ENCODE measurements around the gene KIF13A.
A peak's percentile ranks its signal among the peaks of the same experiment; 100 is the strongest.
"Not testable (repeated sequence)": the region's sequence is repeated elsewhere in the genome, so short reads cannot be mapped to it uniquely, and the experiment has no call there.

Gene KIF13A

GRCh38 chr6:17965397-17965796, 22.0 kb downstream of the KIF13A start:
- no peaks in the 10 kb centered on the region for H3K27me3 ChIP-seq (ENCODE audit: control insufficient read depth in 1 of 2, insufficient read depth in 2 of 2, low read length in 2 of 2)
- no peaks in the 10 kb centered on the region for H3K9me3 ChIP-seq (ENCODE audit: low read length)
- no peaks in the 10 kb centered on the region for H3K36me3 ChIP-seq (ENCODE audit: insufficient read depth, low read length)
- no peak overlapping the region for H3K4me3 ChIP-seq (ENCODE audit: low read depth in 1 of 2, low read length in 2 of 2)
- H3K27ac ChIP-seq (ENCODE audit: low read depth, low read length) = peak overlapping the region; percentile 12
- H3K4me1 ChIP-seq (ENCODE audit: insufficient read depth, low read length) = peaks cover 43% of the 10 kb centered on the region
- H3K9ac ChIP-seq (ENCODE audit: low read length) = no peak overlapping the region

DNA sequence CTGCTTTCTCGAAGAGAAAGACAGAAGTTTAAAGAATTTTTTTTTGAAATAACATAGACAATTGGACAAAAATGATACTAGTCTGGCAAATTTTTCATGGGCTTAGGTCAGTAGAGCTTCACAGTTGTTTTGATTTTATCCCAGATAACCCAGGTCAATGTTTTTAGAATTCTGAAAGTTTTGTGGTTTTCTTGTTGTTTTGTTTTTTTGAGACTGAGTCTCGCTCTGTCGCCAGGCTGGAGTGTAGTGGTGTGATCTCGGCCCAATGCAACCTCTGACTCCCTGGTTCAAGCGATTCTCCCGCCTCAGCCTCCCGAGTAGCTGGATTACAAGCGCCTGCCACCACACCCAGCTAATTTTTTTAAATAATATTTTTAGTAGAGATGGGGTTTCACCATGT, 22.8 kb downstream of the KIF13A start:
- Histone ChIP-seq H3K4me1 (ENCODE audit: insufficient read depth, low read length) (peaks cover 46% of the 10 kb centered on the region), H3K9ac (ENCODE audit: low read length) (no peak overlapping the region), H3K9me3 (ENCODE audit: low read length) (no peaks in the 10 kb centered on the region), H3K4me3 (ENCODE audit: low read depth in 1 of 2, low read length in 2 of 2) (no peak overlapping the region), H3K27ac (ENCODE audit: low read depth, low read length) (no peak overlapping the region), H3K36me3 (ENCODE audit: insufficient read depth, low read length) (no peaks in the 10 kb centered on the region), H3K27me3 (ENCODE audit: control insufficient read depth in 1 of 2, insufficient read depth in 2 of 2, low read length in 2 of 2) (no peaks in the 10 kb centered on the region)

GRCh38 chr6:17962436-17963031, 24.9 kb downstream of the KIF13A start:
- Histone ChIP-seq H3K9ac (ENCODE audit: low read length) (no peak overlapping the region), H3K27ac (ENCODE audit: low read depth, low read length) (peak overlapping the region; percentile 57), H3K27me3 (ENCODE audit: control insufficient read depth in 1 of 2, insufficient read depth in 2 of 2, low read length in 2 of 2) (no peaks in the 10 kb centered on the region), H3K9me3 (ENCODE audit: low read length) (no peaks in the 10 kb centered on the region), H3K4me3 (ENCODE audit: low read depth in 1 of 2, low read length in 2 of 2) (no peak overlapping the region), H3K36me3 (ENCODE audit: insufficient read depth, low read length) (no peaks in the 10 kb centered on the region), H3K4me1 (ENCODE audit: insufficient read depth, low read length) (peaks cover 53% of the 10 kb centered on the region)

GRCh38 chr6:17959302-17959701, 28.1 kb downstream of the KIF13A start:
- no peak overlapping the region for H3K4me3 ChIP-seq (ENCODE audit: low read depth in 1 of 2, low read length in 2 of 2)
- no peak overlapping the region for H3K9ac ChIP-seq (ENCODE audit: low read length)
- H3K36me3 ChIP-seq (ENCODE audit: insufficient read depth, low read length) = no peaks in the 10 kb centered on the region
- peaks cover 61% of the 10 kb centered on the region for H3K4me1 ChIP-seq (ENCODE audit: insufficient read depth, low read length)
- no peaks in the 10 kb centered on the region for H3K27me3 ChIP-seq (ENCODE audit: control insufficient read depth in 1 of 2, insufficient read depth in 2 of 2, low read length in 2 of 2)
- no peaks in the 10 kb centered on the region for H3K9me3 ChIP-seq (ENCODE audit: low read length)
- H3K27ac ChIP-seq (ENCODE audit: low read depth, low read length) = no peak overlapping the region

DNA sequence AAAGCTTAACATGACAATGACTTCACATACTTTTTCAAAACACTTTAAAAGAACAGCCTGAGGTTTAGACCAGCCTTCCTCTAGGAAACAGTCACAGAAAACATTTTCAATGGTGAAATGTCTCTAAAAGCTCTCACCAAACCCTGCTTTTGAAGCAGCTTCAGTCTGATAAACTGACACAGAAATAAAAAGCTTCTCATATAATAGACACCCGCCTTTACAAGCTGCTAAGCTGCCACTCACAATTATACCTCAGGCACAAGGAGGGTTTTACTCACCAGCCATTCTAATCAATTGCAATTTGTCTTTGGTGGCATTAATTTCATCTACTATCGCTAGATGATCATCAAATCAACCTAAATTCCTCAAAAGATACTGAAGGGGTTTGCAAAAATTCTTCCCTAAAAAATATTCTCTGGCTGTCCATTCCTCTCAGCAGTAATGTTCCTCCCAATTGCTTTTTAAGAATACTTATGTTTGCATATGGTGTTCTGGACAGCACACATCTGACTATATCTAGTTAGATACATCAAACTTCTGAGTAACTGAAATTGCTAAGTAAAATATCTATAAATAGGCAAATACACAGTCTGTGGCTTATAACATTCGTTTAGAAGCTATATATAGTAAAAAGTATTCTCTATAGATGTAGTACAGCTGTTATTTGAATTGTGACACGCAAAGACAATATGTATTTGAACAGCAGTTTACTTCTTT, 29.4 kb downstream of the KIF13A start:
- Histone ChIP-seq H3K36me3 (ENCODE audit: insufficient read depth, low read length) (peaks cover 5% of the 10 kb centered on the region), H3K4me3 (ENCODE audit: low read depth in 1 of 2, low read length in 2 of 2) (no peak overlapping the region), H3K27ac (ENCODE audit: low read depth, low read length) (no peak overlapping the region), H3K9ac (ENCODE audit: low read length) (no peak overlapping the region), H3K27me3 (ENCODE audit: control insufficient read depth in 1 of 2, insufficient read depth in 2 of 2, low read length in 2 of 2) (no peaks in the 10 kb centered on the region), H3K9me3 (ENCODE audit: low read length) (no peaks in the 10 kb centered on the region), H3K4me1 (ENCODE audit: insufficient read depth, low read length) (peaks cover 61% of the 10 kb centered on the region)

GRCh38 chr6:17957498-17957897, 29.9 kb downstream of the KIF13A start:
- no peak overlapping the region for H3K27ac ChIP-seq (ENCODE audit: low read depth, low read length)

DNA sequence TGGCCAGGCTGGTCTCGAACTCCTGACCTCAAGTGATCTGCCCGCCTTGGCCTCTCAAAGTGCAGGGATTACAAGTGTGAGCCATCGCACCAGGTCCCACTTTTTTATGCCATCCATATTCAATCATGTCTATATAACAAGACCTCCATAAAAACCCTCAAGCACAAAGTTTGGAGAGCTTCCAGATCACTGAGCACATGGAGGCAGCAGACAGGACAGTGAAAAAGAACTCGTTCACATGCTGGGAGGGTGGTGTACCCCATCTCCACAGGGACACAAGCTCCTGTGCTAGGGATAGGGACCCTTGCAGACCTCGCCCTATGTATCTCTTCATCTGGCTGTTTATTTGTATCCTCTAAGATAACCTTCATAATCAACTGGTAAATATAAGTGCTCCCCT, 30.3 kb downstream of the KIF13A start:
- Histone ChIP-seq H3K9ac (ENCODE audit: low read length) (no peak overlapping the region), H3K36me3 (ENCODE audit: insufficient read depth, low read length) (peaks cover 5% of the 10 kb centered on the region), H3K27ac (ENCODE audit: low read depth, low read length) (no peak overlapping the region), H3K9me3 (ENCODE audit: low read length) (no peaks in the 10 kb centered on the region), H3K4me1 (ENCODE audit: insufficient read depth, low read length) (peaks cover 52% of the 10 kb centered on the region), H3K4me3 (ENCODE audit: low read depth in 1 of 2, low read length in 2 of 2) (no peak overlapping the region), H3K27me3 (ENCODE audit: control insufficient read depth in 1 of 2, insufficient read depth in 2 of 2, low read length in 2 of 2) (no peaks in the 10 kb centered on the region)

More at GRCh38 chr6:17957498-17957897, 29.9 kb downstream of the KIF13A start:
- Histone ChIP-seq H3K36me3 (ENCODE audit: insufficient read depth, low read length) (peaks cover 5% of the 10 kb centered on the region), H3K9me3 (ENCODE audit: low read length) (no peaks in the 10 kb centered on the region), H3K27me3 (ENCODE audit: control insufficient read depth in 1 of 2, insufficient read depth in 2 of 2, low read length in 2 of 2) (no peaks in the 10 kb centered on the region), H3K9ac (ENCODE audit: low read length) (no peak overlapping the region), H3K4me3 (ENCODE audit: low read depth in 1 of 2, low read length in 2 of 2) (no peak overlapping the region), H3K4me1 (ENCODE audit: insufficient read depth, low read length) (peaks cover 56% of the 10 kb centered on the region)

- H3K27ac ChIP-seq (ENCODE audit: low read depth, low read length) = no peak overlapping the region
- no peaks in the 10 kb centered on the region for H3K9me3 ChIP-seq (ENCODE audit: low read length)
- H3K4me3 ChIP-seq (ENCODE audit: low read depth in 1 of 2, low read length in 2 of 2) = no peak overlapping the region
- H3K4me1 ChIP-seq (ENCODE audit: insufficient read depth, low read length) = peaks cover 22% of the 10 kb centered on the region
- H3K36me3 ChIP-seq (ENCODE audit: insufficient read depth, low read length) = peaks cover 5% of the 10 kb centered on the region
- H3K27me3 ChIP-seq (ENCODE audit: control insufficient read depth in 1 of 2, insufficient read depth in 2 of 2, low read length in 2 of 2) = no peaks in the 10 kb centered on the region
- H3K9ac ChIP-seq (ENCODE audit: low read length) = no peak overlapping the region
Observed at GRCh38 chr6:17950095-17950494, 37.3 kb downstream of the KIF13A start.

DNA sequence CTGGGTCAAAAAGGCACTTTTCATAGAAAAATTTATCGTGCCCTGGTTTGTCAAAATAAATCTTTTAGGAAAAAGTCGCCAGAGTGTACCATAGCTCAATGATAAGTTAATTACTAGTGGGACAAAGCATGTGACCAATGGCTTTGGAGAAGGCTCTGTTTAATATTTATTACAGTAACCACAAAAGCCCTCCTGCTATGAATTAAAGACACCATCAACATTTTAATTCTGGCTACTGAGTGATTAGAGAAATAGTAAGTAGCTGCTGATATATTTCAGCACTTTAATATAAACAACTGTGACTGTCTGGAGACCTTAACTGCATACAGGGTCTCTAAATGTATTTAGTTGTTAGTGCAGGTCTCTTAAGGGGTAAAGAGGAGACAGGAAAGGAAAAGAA, 38.3 kb downstream of the KIF13A start:
- Histone ChIP-seq H3K36me3 (ENCODE audit: insufficient read depth, low read length) (peaks cover 5% of the 10 kb centered on the region), H3K9me3 (ENCODE audit: low read length) (no peaks in the 10 kb centered on the region), H3K9ac (ENCODE audit: low read length) (no peak overlapping the region), H3K4me1 (ENCODE audit: insufficient read depth, low read length) (peaks cover 29% of the 10 kb centered on the region), H3K27me3 (ENCODE audit: control insufficient read depth in 1 of 2, insufficient read depth in 2 of 2, low read length in 2 of 2) (no peaks in the 10 kb centered on the region), H3K4me3 (ENCODE audit: low read depth in 1 of 2, low read length in 2 of 2) (no peak overlapping the region), H3K27ac (ENCODE audit: low read depth, low read length) (no peak overlapping the region)

DNA sequence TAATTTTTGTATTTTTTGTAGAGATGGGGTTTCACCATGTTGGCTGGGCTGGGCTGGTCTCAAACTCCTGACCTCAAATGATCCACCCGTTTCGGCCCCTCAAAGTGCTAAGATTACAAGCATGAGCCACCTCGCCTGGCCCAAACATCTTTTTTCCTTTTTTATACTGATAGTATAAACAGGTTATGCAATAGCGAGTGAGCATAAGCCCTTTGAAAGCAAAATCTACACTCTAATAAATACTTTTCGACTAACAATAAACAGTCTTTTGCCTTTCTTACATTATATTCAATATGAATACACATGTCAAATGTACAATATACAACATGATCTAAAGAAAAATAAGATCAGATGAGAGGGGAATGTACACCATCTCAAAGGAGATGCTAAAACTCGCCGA, 38.7 kb downstream of the KIF13A start:
- Histone ChIP-seq H3K4me1 (ENCODE audit: insufficient read depth, low read length) (peaks cover 33% of the 10 kb centered on the region), H3K27me3 (ENCODE audit: control insufficient read depth in 1 of 2, insufficient read depth in 2 of 2, low read length in 2 of 2) (no peaks in the 10 kb centered on the region), H3K9ac (ENCODE audit: low read length) (no peak overlapping the region), H3K36me3 (ENCODE audit: insufficient read depth, low read length) (peaks cover 4% of the 10 kb centered on the region), H3K4me3 (ENCODE audit: low read depth in 1 of 2, low read length in 2 of 2) (no peak overlapping the region), H3K9me3 (ENCODE audit: low read length) (no peaks in the 10 kb centered on the region), H3K27ac (ENCODE audit: low read depth, low read length) (no peak overlapping the region)

DNA sequence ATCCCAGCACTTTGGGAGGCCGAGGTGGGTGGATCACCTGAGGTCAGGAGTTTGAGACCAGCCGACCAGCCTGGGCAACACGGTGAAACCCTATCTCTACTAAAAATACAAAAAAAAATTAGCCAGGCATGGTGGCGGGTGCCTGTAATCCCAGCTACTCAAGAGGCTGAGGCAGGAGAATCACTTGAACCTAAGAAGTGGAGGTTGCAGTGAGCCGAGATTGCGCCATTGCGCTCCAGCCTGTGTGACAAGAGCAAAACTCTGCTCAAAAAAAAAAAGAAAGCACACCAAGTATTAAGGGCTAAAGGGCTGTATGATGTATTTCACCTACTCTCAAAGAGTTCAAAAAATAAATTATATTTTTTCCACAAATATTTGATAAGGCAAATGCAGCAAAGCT, 39.9 kb downstream of the KIF13A start:
- peaks cover 35% of the 10 kb centered on the region for H3K4me1 ChIP-seq (ENCODE audit: insufficient read depth, low read length)
- H3K27ac ChIP-seq (ENCODE audit: low read depth, low read length); H3K27me3 ChIP-seq (ENCODE audit: control insufficient read depth in 1 of 2, insufficient read depth in 2 of 2, low read length in 2 of 2); H3K4me3 ChIP-seq (ENCODE audit: low read depth in 1 of 2, low read length in 2 of 2); H3K9ac ChIP-seq (ENCODE audit: low read length); H3K9me3 ChIP-seq (ENCODE audit: low read length); H3K36me3 ChIP-seq (ENCODE audit: insufficient read depth, low read length): not testable (repeated sequence)

- peaks cover 35% of the 10 kb centered on the region for H3K4me1 ChIP-seq (ENCODE audit: insufficient read depth, low read length)
- no peaks in the 10 kb centered on the region for H3K36me3 ChIP-seq (ENCODE audit: insufficient read depth, low read length)
- H3K9ac ChIP-seq (ENCODE audit: low read length) = no peak overlapping the region
- no peak overlapping the region for H3K4me3 ChIP-seq (ENCODE audit: low read depth in 1 of 2, low read length in 2 of 2)
- no peaks in the 10 kb centered on the region for H3K27me3 ChIP-seq (ENCODE audit: control insufficient read depth in 1 of 2, insufficient read depth in 2 of 2, low read length in 2 of 2)
- H3K27ac ChIP-seq (ENCODE audit: low read depth, low read length) = no peak overlapping the region
- H3K9me3 ChIP-seq (ENCODE audit: low read length) = no peaks in the 10 kb centered on the region
Observed at GRCh38 chr6:17945575-17945974, 41.9 kb downstream of the KIF13A start.
